CD4-positive, CD25-positive, alpha-beta regulatory T cell (primary cell): ENCODE results near the gene TSC1. TPM values are rescaled to one million over a fixed set of nuclear protein-coding genes. Genes with fewer than 3 reads are reported as not detected.

Source experiments
- ATAC-seq, 2 donors: fragments of 150-1000 bp; cut with Tn5 transposase; one replicate each; pipeline ENCODE4 v1.10.0; 2021; ENCODE audit warnings: low read depth in 2 of 2, moderate number of reproducible peaks in 2 of 2, moderate library complexity in 1 of 2
- DNase-seq, 3 donors: peaks; one replicate each; pipeline versions ENCODE4 v3.0.0 to v3.0.0-alpha.2; 2012 to 2022; ENCODE audit warnings: mixed read lengths in 1 of 3
- H3K27ac ChIP-seq: one replicate; pipeline ENCODE4 v1.7.0; 2013; ENCODE audit warnings: mild to moderate bottlenecking, low read length; ENCODE audit not compliant: insufficient read depth, poor library complexity, severe bottlenecking
- H3K27me3 ChIP-seq: one replicate; pipeline ENCODE4 v1.7.0; 2013; ENCODE audit warnings: low read length; ENCODE audit not compliant: control insufficient read depth, insufficient read depth
- H3K36me3 ChIP-seq: one replicate; pipeline ENCODE4 v1.7.0; 2013; ENCODE audit warnings: mild to moderate bottlenecking, low read length, moderate library complexity; ENCODE audit not compliant: control insufficient read depth, insufficient read depth
- H3K4me1 ChIP-seq: 2 replicates; pipeline ENCODE4 v1.7.0; 2013; ENCODE audit warnings: mild to moderate bottlenecking, low read length; ENCODE audit not compliant: insufficient read depth, control insufficient read depth, poor library complexity, severe bottlenecking
- H3K4me3 ChIP-seq: one replicate; pipeline ENCODE4 v1.7.0; 2013; ENCODE audit warnings: low read depth, mild to moderate bottlenecking, low read length, moderate library complexity
- H3K9me3 ChIP-seq, 2 experiments: 1 replicate in 1 of 2; 2 replicates in 1 of 2; pipeline ENCODE4 v1.7.0; 2013; ENCODE audit warnings: low read length in 2 of 2, mild to moderate bottlenecking in 1 of 2, moderate library complexity in 1 of 2; ENCODE audit not compliant: control insufficient read depth in 2 of 2
- H3K27ac Mint-ChIP-seq, 3 donors: one replicate each; pipeline ENCODE4 v1.8.0; 2020 to 2022; ENCODE audit warnings: mild to moderate bottlenecking in 3 of 3, mixed read lengths in 3 of 3, moderate library complexity in 2 of 3
- H3K27me3 Mint-ChIP-seq: one replicate; pipeline ENCODE4 v1.8.0; 2022; ENCODE audit warnings: mild to moderate bottlenecking, mixed read lengths
- H3K36me3 Mint-ChIP-seq: one replicate; pipeline ENCODE4 v1.8.0; 2020; ENCODE audit warnings: mixed read lengths
- H3K4me1 Mint-ChIP-seq, 4 donors: one replicate each; pipeline ENCODE4 v1.8.0; 2020 to 2022; ENCODE audit warnings: mixed read lengths in 4 of 4, mild to moderate bottlenecking in 1 of 4
- H3K4me3 Mint-ChIP-seq, 4 donors: one replicate each; pipeline ENCODE4 v1.8.0; 2020 to 2022; ENCODE audit warnings: mild to moderate bottlenecking in 4 of 4, mixed read lengths in 4 of 4, moderate library complexity in 3 of 4
- H3K9me3 Mint-ChIP-seq, 7 donors: one replicate each; pipeline ENCODE4 v1.8.0; 2020 to 2022; ENCODE audit warnings: mixed read lengths in 7 of 7, mild to moderate bottlenecking in 3 of 7, moderate library complexity in 2 of 7
- polyA plus RNA-seq, 4 donors: library from polyadenylated mRNA; unstranded; fragments of 300-500 nt; fragmentation: Illumina TruSeq; gene quantifications; one replicate each; pipeline ENCODE4 v1.2.3, GENCODE V29; 2021
- total RNA-seq: library from RNA; stranded (reverse); gene quantifications from one replicate; pipeline ENCODE4 v1.2.3, GENCODE V29; 2022

Gene TSC1
- total and polyA plus RNA-seq, 5 donors from 2014 or later: 8.7 to 63.0 (median 11.7) TPM

DNA sequence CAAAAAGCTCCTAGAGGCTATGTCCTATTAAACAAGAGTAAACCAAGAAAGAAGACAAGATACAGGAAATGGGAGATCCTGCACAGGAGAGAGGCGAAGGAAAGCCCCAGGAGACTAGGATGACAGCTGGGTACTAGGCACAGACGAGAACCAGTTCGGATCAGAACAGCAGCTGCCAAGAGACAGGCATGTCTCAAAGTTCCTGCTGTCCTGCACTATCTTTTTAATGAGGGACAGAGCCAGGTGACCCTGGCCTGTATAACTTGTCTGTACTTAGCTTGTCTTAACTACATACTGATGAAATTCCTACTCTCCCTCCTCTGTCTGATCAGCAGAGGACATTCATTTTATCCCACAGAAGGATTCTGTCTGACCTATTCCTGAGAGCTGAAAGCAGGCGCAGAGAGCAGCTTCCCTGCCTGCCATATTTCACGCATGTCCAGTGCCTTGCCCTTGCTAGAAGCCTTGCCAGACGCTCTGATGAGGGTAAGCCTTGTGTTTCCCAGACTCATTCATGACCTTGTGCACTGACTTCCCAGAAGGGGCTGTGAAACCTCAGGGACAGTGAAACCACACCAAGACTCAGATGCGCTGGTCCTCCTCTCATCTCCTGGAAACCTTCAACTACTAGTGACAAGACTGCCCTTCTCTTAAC lies 24.7 kb downstream of the TSC1 start:
- no peaks in the 10 kb centered on the region for H3K9me3 ChIP-seq
- no peaks in the 10 kb centered on the region for H3K27me3 ChIP-seq
- no peak overlapping the region for H3K4me3 ChIP-seq
- H3K4me1 ChIP-seq: no peaks in the 10 kb centered on the region
- peaks cover 64% of the 10 kb centered on the region for H3K36me3 Mint-ChIP-seq
- H3K4me3 Mint-ChIP-seq: no peak overlapping the region
- peaks cover 0 to 3% (median 0%) of the 10 kb centered on the region in 7 donors for H3K9me3 Mint-ChIP-seq
- peaks cover 86% of the 10 kb centered on the region for H3K36me3 ChIP-seq
- no peak overlapping the region for H3K27ac ChIP-seq
- DNase-seq (no peak), ATAC-seq (no peak)
- H3K27ac Mint-ChIP-seq: peak overlapping the region in 1 of 3 donors; percentile 8
- H3K27me3 Mint-ChIP-seq: no peaks in the 10 kb centered on the region
- peaks cover 0 to 4% (median 0%) of the 10 kb centered on the region in 4 donors for H3K4me1 Mint-ChIP-seq

DNA sequence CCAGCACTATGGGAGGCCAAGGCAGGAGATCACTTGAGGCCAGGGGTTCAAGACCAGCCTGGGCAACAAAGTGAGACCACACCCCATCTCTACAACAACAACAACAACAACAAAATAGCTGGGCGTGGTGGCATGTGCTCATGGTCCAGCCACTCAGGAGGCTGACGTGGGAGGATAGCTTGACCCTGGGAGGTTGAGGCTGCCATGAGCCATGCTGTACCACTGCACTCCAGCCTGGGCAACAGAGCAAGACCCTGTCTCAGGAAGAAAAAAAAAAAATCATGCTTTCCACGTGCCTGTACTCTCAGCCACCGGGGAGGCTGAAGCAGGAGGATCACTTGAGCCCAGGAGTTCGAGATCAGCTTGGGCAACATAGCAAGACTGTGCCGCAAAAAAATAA lies 29.5 kb downstream of the TSC1 start:
- Mint-ChIP-seq H3K36me3 (peaks cover 58% of the 10 kb centered on the region), H3K27ac (no peak overlapping the region), H3K4me3 (no peak overlapping the region), H3K9me3 (peaks cover 0 to 6% (median 0%) of the 10 kb centered on the region in 7 donors), H3K27me3 (no peaks in the 10 kb centered on the region), H3K4me1 (peaks cover 0 to 8% (median 0%) of the 10 kb centered on the region in 4 donors)
- Histone ChIP-seq H3K36me3 (peaks cover 78% of the 10 kb centered on the region), H3K9me3 (no peaks in the 10 kb centered on the region), H3K4me1 (no peaks in the 10 kb centered on the region), H3K27ac (no peak overlapping the region), H3K27me3 (no peaks in the 10 kb centered on the region), H3K4me3 (no peak overlapping the region)
- DNase-seq (no peak), ATAC-seq (no peak)

DNA sequence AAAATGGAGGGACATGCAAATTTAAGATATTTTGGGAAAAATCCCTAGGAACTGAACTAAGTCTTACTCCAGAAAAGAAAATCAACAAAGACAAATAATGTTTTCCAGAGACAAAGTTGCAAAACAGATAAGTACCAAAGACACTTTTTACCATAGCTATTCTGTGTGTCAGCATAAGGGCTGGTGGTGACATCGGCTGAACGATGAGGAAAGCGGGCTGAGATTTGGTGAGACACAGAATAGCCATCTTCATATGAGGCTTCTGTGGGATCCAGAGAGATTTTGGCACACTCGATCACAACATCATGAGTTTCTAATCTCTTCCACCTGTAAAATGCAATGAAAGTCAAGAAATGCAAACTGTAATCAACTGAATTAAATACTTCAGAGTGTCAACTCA lies 32.3 kb downstream of the TSC1 start:
- no peak overlapping the region for H3K4me3 ChIP-seq
- H3K36me3 ChIP-seq: peaks cover 64% of the 10 kb centered on the region
- H3K36me3 Mint-ChIP-seq: peaks cover 36% of the 10 kb centered on the region
- no peak overlapping the region for H3K27ac ChIP-seq
- peaks cover 4% of the 10 kb centered on the region for H3K4me1 ChIP-seq
- peaks cover 0 to 13% (median 12%) of the 10 kb centered on the region in 4 donors for H3K4me1 Mint-ChIP-seq
- DNase-seq (no peak), ATAC-seq (no peak)
- no peak overlapping the region for H3K27ac Mint-ChIP-seq
- no peak overlapping the region for H3K4me3 Mint-ChIP-seq
- no peaks in the 10 kb centered on the region for H3K27me3 Mint-ChIP-seq
- no peaks in the 10 kb centered on the region for H3K27me3 ChIP-seq
- H3K9me3 ChIP-seq: no peaks in the 10 kb centered on the region
- H3K9me3 Mint-ChIP-seq: peaks cover 0 to 6% (median 0%) of the 10 kb centered on the region in 7 donors

DNA sequence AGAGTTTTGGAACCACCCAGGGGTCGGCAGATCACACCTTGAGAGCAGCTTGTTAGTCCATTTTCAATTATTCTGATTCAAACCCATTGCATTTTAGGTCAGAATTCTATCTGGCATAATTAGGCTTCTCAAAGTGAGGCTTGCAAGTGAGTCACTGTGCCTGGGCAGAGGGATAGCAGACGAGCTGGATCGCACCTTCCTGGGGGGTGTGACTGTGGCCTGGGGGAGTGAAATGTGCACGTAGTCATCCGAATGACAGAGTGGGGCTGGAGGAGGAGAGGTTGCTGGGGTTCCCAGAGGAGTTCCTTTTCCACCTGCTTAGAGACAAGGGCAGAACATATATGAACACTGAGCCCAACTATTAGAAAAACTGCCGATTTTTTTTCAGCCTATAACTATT lies 34.0 kb downstream of the TSC1 start:
- Mint-ChIP-seq H3K36me3 (peaks cover 32% of the 10 kb centered on the region), H3K9me3 (peaks cover 0 to 6% (median 0%) of the 10 kb centered on the region in 7 donors), H3K27me3 (no peaks in the 10 kb centered on the region), H3K4me3 (no peak overlapping the region), H3K4me1 (peaks cover 0 to 13% (median 12%) of the 10 kb centered on the region in 4 donors), H3K27ac (peak overlapping the region in 1 of 3 donors; percentile 22)
- ATAC-seq (no peak), DNase-seq (no peak)
- Histone ChIP-seq H3K4me1 (peaks cover 4% of the 10 kb centered on the region), H3K36me3 (peaks cover 56% of the 10 kb centered on the region), H3K4me3 (no peak overlapping the region), H3K9me3 (no peaks in the 10 kb centered on the region), H3K27me3 (no peaks in the 10 kb centered on the region), H3K27ac (no peak overlapping the region)

DNA sequence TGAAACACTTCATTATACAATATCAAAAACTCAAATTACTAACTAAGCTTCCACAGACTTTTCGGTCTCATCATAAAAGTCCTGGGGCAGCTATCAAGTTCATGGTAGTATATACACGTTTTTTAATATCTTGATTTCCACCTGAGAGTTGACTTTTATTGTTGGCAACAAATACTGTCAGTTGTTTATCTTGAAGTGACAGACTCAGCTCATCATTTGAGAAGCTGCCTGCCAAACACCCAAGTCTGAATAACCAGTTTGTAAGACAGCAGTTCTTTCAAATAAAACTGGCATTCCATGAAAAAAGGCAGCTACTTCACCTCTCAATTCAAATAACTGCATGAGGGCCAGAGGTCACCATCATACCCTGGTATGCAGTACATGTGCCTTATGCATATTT lies 35.1 kb downstream of the TSC1 start:
- H3K27me3 Mint-ChIP-seq: no peaks in the 10 kb centered on the region
- DNase-seq (no peak), ATAC-seq (no peak)
- Histone ChIP-seq H3K9me3 (no peaks in the 10 kb centered on the region), H3K4me1 (peaks cover 4% of the 10 kb centered on the region), H3K27ac (no peak overlapping the region), H3K36me3 (peaks cover 55% of the 10 kb centered on the region), H3K27me3 (no peaks in the 10 kb centered on the region), H3K4me3 (no peak overlapping the region)
- peaks cover 0 to 2% (median 0%) of the 10 kb centered on the region in 7 donors for H3K9me3 Mint-ChIP-seq
- H3K36me3 Mint-ChIP-seq: peaks cover 34% of the 10 kb centered on the region
- peak overlapping the region in 1 of 3 donors; percentile 38 for H3K27ac Mint-ChIP-seq
- H3K4me1 Mint-ChIP-seq: peaks cover 0 to 13% (median 12%) of the 10 kb centered on the region in 4 donors
- H3K4me3 Mint-ChIP-seq: peak overlapping the region in 1 of 4 donors; percentile 31

DNA sequence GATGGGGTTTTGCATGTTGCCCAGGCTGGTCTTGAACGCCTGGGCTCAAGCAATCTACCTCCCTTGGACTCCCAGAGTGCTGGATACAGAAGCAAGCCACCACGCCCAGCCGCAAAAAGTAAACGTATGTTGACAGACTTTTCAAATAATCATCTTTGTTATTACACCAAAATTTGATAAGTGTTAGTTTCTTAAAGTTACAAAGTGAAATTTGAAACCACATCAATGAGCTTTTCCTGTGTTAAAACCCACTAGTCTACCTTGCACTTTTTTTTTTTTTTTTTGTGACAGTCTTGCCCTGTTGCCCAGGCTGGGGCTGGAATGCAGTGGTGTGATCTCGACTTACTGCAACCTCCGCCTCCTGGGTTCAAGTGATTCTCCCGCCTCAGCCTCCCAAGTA lies 35.8 kb downstream of the TSC1 start:
- ATAC-seq (peak in 1 of 2 donors; percentile 31), DNase-seq (peak in 2 of 3 donors; percentile 12 to 21)
- Mint-ChIP-seq H3K27ac (peak overlapping the region in 2 of 3 donors; percentile 67 to 73), H3K9me3 (peaks cover 0 to 2% (median 0%) of the 10 kb centered on the region in 7 donors), H3K4me3 (peak overlapping the region in 3 of 4 donors; percentile 29 to 54 (median 31)), H3K4me1 (peaks cover 0 to 13% (median 12%) of the 10 kb centered on the region in 4 donors), H3K36me3 (peaks cover 39% of the 10 kb centered on the region), H3K27me3 (no peaks in the 10 kb centered on the region)
- H3K4me1 ChIP-seq: peaks cover 4% of the 10 kb centered on the region
- H3K4me3 ChIP-seq: no peak overlapping the region
- no peaks in the 10 kb centered on the region for H3K9me3 ChIP-seq
- H3K36me3 ChIP-seq: peaks cover 59% of the 10 kb centered on the region
- H3K27me3 ChIP-seq: no peaks in the 10 kb centered on the region
- H3K27ac ChIP-seq: no peak overlapping the region

DNA sequence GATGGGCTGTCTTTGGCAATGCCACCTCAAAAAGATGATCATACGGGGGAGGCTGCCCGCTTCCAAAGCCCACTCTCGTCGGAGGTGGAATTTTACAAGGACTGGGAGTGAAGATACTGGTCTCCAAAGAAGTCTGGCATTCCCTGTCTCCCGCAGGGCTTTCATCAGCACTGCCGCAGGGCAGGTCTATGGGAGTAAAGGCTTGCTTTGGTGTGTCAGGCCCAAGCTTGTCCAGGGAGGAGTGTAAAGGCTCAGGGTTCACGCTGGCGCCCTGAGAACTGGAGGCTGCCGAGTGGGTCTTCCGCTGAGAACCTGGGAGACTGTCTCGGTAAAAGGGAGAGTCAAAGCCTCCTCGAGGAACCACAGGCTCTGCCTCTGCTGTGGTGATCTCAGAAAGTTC lies 38.7 kb downstream of the TSC1 start:
- DNase-seq (no peak), ATAC-seq (no peak)
- Histone ChIP-seq H3K27ac (no peak overlapping the region), H3K4me1 (peaks cover 4% of the 10 kb centered on the region), H3K27me3 (no peaks in the 10 kb centered on the region), H3K36me3 (peaks cover 62% of the 10 kb centered on the region), H3K9me3 (no peaks in the 10 kb centered on the region), H3K4me3 (no peak overlapping the region)
- no peak overlapping the region for H3K4me3 Mint-ChIP-seq
- no peak overlapping the region for H3K27ac Mint-ChIP-seq
- H3K4me1 Mint-ChIP-seq: peaks cover 3 to 21% (median 13%) of the 10 kb centered on the region in 4 donors
- peaks cover 40% of the 10 kb centered on the region for H3K36me3 Mint-ChIP-seq
- no peaks in the 10 kb centered on the region for H3K9me3 Mint-ChIP-seq
- no peaks in the 10 kb centered on the region for H3K27me3 Mint-ChIP-seq
